A673 (cell line): ENCODE data around the gene CNKSR1. TPM values are rescaled to one million over a fixed set of nuclear protein-coding genes. Genes with fewer than 3 reads are reported as not detected.

Experiments used
- BruUV-seq: library from RNA; stranded (reverse); fragments of 400-500 nt; replicated peaks from 2 replicates; lab custom pipeline; 2021; lab: Mats Ljungman, UMichigan
- CTCF ChIA-PET: fragments of 300-600 bp; sonication (Branson Sonifier 250); formaldehyde crosslinking; loops from one replicate; lab custom pipeline; 2022; ENCODE audit warnings: antibody characterized with exemption; lab: Charles Lee
- POLR2A ChIA-PET: fragments of 300-600 bp; sonication (Branson Sonifier 250); formaldehyde crosslinking; loops from one replicate; lab custom pipeline; 2022; ENCODE audit warnings: antibody characterized with exemption; ENCODE audit not compliant: low non-redundant PET; lab: Charles Lee
- DNase-seq: peaks from one replicate; pipeline ENCODE4 v3.0.0-alpha.2; 2015; ENCODE audit warnings: low spot score
- H3K27ac ChIP-seq: fragments of 200-600 bp; sonication (generic); 2 replicates; pipeline ENCODE4 v1.5.1; 2016; ENCODE audit warnings: mixed run types, low read depth, mild to moderate bottlenecking, mixed read lengths, antibody characterized with exemption, low read length; ENCODE audit not compliant: poor library complexity, severe bottlenecking
- H3K27me3 ChIP-seq: fragments of 200-600 bp; sonication (generic); replicated peaks from 2 replicates; pipeline ENCODE4 v1.6.1; 2017; ENCODE audit warnings: mixed run types, low read depth, mild to moderate bottlenecking, mixed read lengths, antibody characterized with exemption, low read length; ENCODE audit not compliant: insufficient read depth, poor library complexity
- H3K36me3 ChIP-seq: fragments of 200-600 bp; sonication (generic); 2 replicates; pipeline ENCODE4 v1.6.1; 2016; ENCODE audit warnings: mixed run types, mild to moderate bottlenecking, mixed read lengths, antibody characterized with exemption, low read length; ENCODE audit not compliant: insufficient read depth, poor library complexity, severe bottlenecking
- H3K4me1 ChIP-seq: fragments of 200-600 bp; sonication (generic); 2 replicates; pipeline ENCODE4 v1.6.1; 2017; ENCODE audit warnings: mixed run types, mild to moderate bottlenecking, mixed read lengths, antibody characterized with exemption, low read length; ENCODE audit not compliant: insufficient read depth, poor library complexity, severe bottlenecking
- H3K4me3 ChIP-seq: fragments of 200-600 bp; sonication (generic); 2 replicates; pipeline ENCODE4 v1.5.1; 2016; ENCODE audit warnings: low read depth, mixed run types, mild to moderate bottlenecking, mixed read lengths, low read length; ENCODE audit not compliant: poor library complexity, severe bottlenecking
- H3K9me3 ChIP-seq: fragments of 200-600 bp; sonication (generic); 2 replicates; pipeline ENCODE4 v1.6.1; 2016; ENCODE audit warnings: mixed run types, low read depth, mild to moderate bottlenecking, mixed read lengths, antibody characterized with exemption, low read length; ENCODE audit not compliant: poor library complexity, severe bottlenecking
- CTCF ChIP-seq: fragments of 300-800, 200-600 bp; sonication (generic); conservative IDR thresholded peaks from 2 replicates; pipeline ENCODE4 v1.5.1; 2017; ENCODE audit warnings: low read depth, mild to moderate bottlenecking, antibody characterized with exemption, low read length, moderate library complexity, mixed read lengths
- EZH2 ChIP-seq: fragments of 200-600 bp; sonication (generic); IDR thresholded peaks from 2 replicates; pipeline ENCODE4 v1.6.1; 2017; ENCODE audit warnings: borderline replicate concordance, low read depth, mild to moderate bottlenecking, mixed read lengths, antibody characterized with exemption, low read length; ENCODE audit not compliant: poor library complexity, severe bottlenecking
- intact Hi-C: fragments of 100-400 bp; cut with micrococcal nuclease; formaldehyde crosslinking; loops from one replicate; pipeline ENCODE4 v1.10.0; 2022; ENCODE audit not compliant: unreplicated experiment
- total RNA-seq: library from RNA; stranded (reverse); gene quantifications from 2 replicates; pipeline ENCODE4 v1.2.3, GENCODE V29; 2021

Gene CNKSR1
- total RNA-seq, 1 experiment from 2014 or later = 1.8 TPM

- Histone ChIP-seq H3K4me3 (no peak overlapping the region), H3K36me3 (no peaks in the 10 kb centered on the region), H3K9me3 (no peaks in the 10 kb centered on the region), H3K4me1 (no peaks in the 10 kb centered on the region), H3K27ac (no peak overlapping the region), H3K27me3 (no peaks in the 10 kb centered on the region)
- ChIA-PET CTCF (interaction anchor here (0.5 to 1.6 kb wide), 4 partner anchors 23 to 1199 kb away, joined by 4 to 8 read pairs (median 5); no protein-coding TSS in a partner anchor), POLR2A (no interaction called here)
- TF ChIP-seq EZH2 = no peak
- no peak for TF ChIP-seq CTCF
- intact Hi-C loops = loop anchor here (1.0 to 5.0 kb wide), 3 partner anchors 41 to 249 kb away; no protein-coding TSS in a partner anchor
- no TSS peak for BruUV-seq
- DNase-seq = no peak
These were observed 31.4 kb upstream of the CNKSR1 start for GRCh38 chr1:26145960-26146294.

GRCh38 chr1:26148887-26149286, 28.4 kb upstream of the CNKSR1 start:
- intact Hi-C loops = loop anchor here (5.0 kb wide), 2 partner anchors 112 to 252 kb away; no protein-coding TSS in a partner anchor
- Histone ChIP-seq H3K36me3 (no peaks in the 10 kb centered on the region), H3K4me1 (no peaks in the 10 kb centered on the region), H3K27me3 (no peaks in the 10 kb centered on the region), H3K27ac (no peak overlapping the region), H3K9me3 (no peaks in the 10 kb centered on the region), H3K4me3 (no peak overlapping the region)
- ChIA-PET POLR2A (no interaction called here), CTCF (no interaction called here)
- DNase-seq = no peak
- no TSS peak for BruUV-seq
- TF ChIP-seq EZH2 = no peak

- DNase-seq = no peak
- Histone ChIP-seq H3K4me3 (no peak overlapping the region), H3K27ac (no peak overlapping the region), H3K9me3 (no peaks in the 10 kb centered on the region), H3K4me1 (peaks cover 22% of the 10 kb centered on the region), H3K36me3 (no peaks in the 10 kb centered on the region), H3K27me3 (no peaks in the 10 kb centered on the region)
- BruUV-seq = no TSS peak
- intact Hi-C loops = no loop called here
- no peak for TF ChIP-seq CTCF
- no peak for TF ChIP-seq EZH2
- POLR2A ChIA-PET = no interaction called here
- CTCF ChIA-PET = no interaction called here
These were observed 23.2 kb upstream of the CNKSR1 start for GRCh38 chr1:26153966-26154532.

- no TSS peak for BruUV-seq
- DNase-seq = no peak
- Histone ChIP-seq H3K27me3 (no peaks in the 10 kb centered on the region), H3K4me1 (peaks cover 22% of the 10 kb centered on the region), H3K4me3 (no peak overlapping the region), H3K36me3 (no peaks in the 10 kb centered on the region), H3K27ac (no peak overlapping the region), H3K9me3 (no peaks in the 10 kb centered on the region)
- ChIA-PET CTCF (no interaction called here), POLR2A (no interaction called here)
- intact Hi-C loops = no loop called here
- TF ChIP-seq EZH2 = no peak
- TF ChIP-seq CTCF = no peak
These were observed 22.5 kb upstream of the CNKSR1 start for GRCh38 chr1:26154750-26155149.
